Stimulated activated CD4-positive, alpha-beta T cell treated with anti-CD3 and anti-CD28 coated beads, Interleukin-12 subunit alpha, Interleukin-12 subunit beta, amount 100 ng/mL, for 24 hours (primary cell): ENCODE measurements around the gene TMEM52.
A peak's percentile ranks its signal among the peaks of the same experiment; 100 is the strongest.
"Not testable (repeated sequence)": the region's sequence is repeated elsewhere in the genome, so short reads cannot be mapped to it uniquely, and the experiment has no call there.

ENCODE experiments used
- DNase-seq, 2 experiments: peaks; one replicate each; pipeline ENCODE4 v3.0.0-alpha.2; 2020; ENCODE audit warnings: low read depth in 2 of 2

Gene TMEM52

DNA sequence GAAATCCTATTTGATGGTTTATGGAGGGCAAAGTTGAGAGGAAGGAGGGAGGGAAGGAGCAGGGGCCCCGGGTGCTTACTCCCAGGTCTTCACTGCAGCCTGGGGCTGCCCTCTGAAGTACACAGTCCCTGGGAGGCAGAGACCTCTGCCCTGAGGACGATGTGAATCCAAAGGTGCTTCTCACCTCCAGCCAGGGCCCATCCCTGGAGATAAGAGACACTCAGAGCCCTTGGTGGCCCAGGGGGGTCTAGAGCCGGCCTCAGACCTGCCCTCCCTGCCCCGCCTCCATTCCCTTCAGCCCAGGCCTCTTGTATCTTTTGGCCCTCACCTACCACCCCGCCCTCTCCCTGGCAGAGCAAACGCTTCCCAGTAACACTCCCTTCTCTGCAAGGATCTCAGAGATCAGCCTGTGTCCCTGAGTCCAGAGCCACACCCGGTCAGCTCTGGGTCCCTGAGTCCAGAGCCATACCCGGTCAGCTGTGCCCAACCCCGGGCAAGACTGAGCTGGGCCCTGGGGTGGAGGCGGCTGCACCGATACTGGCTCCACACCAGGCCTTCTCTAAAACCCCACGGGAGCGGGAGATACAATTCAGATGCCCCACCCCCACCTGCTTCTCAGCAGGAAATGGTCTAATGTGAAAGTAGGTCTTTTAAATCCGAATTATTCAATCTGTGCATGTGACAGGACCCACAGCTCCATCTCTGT, 24.6 kb downstream of the TMEM52 start:
- DNase-seq, result no peak

DNA sequence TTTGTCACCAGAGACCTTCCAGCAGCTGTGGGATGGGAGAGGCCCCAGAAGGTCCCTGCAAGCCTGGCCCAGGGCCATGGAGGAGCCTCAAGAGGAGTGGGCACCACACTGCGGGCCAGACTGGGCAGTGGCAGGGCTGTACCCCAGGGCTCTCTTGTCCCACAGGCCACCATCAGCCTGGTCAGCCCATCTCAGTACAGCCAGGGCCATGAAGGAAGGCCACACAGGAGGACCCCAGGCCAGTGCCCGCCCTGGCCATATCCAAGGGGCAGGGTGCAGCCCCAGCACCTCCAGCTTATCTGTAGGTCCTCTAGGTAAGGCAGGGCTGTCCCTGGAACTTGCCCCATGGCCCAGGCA, 25.1 kb downstream of the TMEM52 start:
- no peak for DNase-seq

DNA sequence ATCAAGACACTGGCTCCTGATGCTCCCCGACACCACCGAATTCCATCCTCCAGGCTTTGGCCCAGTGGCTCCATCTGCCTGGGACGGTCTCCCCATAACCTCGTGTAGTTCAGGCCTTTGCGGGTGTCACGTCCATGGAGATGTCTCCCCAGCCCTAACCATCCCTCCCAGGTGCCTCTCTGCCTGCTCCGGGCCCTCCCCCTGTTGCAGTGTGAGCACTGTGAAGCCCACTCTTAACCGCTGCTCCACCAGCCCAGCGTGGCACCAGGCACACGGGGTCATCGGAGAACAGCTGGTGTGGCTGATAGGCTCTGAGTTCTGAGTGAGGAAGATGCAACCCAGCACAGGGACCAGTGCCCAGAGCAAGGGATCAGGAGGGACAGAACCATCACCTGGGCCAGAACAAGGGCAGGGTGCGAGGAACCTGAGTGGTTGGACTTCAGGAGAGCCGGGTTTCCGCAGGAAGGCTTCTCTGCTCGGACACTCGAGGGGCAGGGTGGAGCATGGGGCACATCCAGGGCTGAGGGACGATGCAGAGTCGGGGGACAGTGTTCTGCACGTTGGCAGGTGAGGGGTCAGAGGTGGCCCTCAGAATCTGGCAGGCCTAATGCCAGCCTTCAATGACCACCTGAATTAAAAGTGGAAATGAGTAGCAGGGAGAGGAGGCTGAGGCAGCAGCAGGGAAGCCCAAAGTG, 25.6 kb downstream of the TMEM52 start:
- DNase-seq, result no peak

DNA sequence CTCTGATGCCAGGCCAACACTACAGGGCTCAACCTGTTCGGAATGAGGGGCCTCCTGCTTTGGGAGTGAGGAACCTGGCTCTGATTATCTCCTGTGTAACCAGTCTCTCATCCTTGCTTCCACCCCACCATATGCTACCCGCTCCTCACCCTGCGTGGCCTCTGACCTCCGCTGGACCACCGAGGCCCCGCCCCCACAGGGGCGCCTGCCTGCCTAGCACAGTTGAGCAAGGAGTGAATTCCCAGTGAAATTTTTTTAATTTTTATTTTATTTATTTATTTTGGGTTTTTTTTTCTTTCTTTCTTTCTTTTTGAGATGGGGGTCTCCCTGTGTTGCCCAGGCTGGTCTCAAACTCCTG, 26.3 kb downstream of the TMEM52 start:
- DNase-seq, result no peak

DNA sequence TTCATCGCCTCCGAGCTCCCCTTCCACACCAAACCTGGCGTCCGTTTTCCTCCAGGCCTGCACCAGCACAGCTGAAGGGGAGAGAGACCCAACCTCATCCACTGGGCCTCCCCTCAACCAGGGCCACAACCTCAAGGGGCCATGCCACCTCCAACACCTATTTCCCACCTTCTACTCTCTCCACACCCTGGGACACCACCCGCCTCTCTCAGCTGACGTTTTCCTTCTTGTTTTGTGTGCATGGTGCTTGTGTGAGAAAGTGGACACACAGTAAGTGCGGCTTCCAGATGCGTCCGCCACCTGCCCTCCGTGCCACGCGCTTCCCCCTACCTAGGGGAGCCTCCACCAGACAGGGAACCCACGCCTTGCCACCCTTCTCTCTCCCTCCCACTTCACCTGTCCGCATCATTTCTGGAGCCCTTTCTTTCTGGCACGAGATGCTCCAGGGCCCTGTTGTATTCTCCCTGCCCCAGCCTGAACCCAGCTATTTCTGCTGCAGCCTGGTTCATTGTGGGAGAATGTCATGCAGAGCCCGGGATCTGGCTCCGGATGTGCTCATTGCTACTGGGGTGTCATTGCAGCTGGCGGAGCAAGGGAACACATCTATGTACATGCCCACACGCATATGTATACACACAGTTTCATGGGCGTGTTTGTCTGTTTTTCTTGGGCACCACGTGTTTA, 26.9 kb downstream of the TMEM52 start:
- DNase-seq, result no peak

DNA sequence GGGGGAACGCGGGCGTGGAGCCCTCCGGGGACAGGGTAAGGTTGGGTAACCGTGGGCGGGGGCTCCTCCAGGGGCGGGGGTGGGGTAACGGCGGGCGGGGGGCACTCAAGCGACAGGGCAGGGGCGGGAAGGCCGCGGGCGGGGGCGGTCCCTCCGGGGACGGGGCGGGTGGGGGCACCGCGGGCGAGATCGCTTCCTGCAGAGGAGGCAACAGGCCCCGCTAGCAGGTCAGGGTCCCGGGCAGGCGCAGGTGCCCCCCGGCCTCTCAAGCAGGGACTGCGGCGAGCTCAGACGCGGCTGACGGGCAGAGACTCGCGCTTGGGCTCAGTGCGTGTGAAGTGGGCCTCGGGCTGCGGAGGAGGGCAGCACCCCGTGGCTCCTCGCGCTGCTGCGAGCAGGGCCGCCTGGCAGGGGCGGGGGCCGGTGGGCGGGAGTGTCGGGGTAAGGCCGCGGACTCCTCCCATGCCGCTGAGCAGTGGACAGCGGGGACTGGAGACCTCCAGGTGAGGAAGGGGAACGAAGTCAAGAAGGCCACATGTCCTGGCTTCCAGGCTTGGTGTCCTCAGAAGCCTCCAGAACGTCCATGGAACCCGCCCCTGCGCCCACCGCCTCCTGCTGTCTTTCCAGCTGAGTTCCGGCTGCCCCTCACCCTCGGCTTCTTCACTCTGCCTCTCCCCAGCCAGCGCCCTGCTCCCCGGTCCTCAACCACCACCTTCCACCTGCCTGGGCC, 27.6 kb downstream of the TMEM52 start:
- peak; percentile 53 to 63 for DNase-seq

DNA sequence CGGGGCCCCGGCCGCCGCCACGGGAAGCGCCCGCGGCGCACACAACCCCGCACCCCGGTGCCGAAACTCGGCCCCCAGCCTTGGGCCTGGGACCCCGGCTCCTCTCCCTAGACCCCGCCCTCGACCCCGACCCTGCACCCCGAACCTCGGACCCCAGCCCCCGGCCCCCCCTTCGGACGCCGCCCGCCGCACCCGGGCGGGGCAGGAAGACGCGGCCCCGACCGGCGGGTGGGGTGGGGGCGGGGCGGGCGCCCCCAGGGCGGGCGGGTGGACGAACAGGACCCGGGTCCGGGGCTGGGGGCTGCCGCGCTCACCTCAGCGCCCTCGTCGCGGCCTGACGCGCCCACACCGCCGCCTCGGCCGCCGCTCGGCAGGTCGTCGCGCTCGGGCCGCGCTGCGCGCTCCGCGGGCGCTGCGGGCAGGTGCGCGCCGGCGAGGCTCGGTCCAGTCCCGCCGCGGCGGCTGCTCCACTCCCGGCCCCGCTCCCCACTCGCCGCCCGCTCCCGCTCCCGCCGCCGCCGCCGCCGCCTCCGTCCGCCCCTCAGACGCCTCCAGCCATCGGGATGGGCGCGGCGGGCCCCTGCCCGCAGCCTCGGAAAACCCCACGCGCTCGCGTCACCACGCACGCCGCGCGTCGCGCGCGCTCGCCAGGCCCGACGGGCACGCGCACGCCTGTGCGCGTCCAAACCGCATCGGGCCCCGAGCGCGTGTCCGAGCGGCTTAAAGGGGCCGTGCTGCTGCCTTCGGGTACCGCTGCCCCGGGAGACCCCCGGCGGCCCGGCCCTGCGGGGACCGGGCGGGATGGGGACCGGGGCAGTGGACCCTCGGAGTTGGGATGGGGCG, 28.4 kb downstream of the TMEM52 start, which contains the start of gene GNB1:
Gene GNB1, minus strand, starts transcription at position 582 of the 843 bp plus-strand sequence. CDS start 65,634 bp downstream, outside the sequence.
- DNase-seq, result peak; percentile 78

DNA sequence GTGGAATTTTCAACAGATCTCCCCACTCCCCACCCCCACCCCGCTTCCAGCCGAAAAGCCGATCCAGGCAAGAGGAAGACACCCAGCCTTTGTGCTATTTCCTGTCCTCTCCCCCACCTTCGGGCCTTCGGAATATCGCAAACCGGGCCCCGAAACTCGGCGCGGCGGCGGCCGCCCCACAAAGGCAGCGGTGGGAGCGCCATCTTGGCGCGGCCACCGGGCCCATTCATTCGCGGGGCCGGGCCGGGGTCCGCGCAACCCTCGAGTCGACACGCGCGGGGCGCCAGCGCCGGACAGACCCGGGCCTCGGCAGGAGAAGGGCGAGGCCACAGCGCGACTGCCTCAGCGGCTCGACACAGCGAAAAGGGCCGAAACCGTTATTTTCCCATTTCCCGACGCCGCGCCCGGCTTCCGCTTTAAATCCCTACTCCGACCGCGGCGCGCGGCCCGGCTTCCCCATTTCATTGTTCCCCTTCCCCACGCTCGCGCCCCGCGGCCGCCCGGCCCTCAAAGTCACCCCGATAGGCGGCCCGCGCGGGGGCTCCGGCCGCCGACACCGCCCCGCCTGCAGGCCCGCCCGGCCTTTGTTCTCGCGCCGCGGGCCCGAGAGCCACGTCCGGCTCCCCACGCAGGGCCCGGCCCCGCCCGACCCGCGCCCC, 29.1 kb downstream of the TMEM52 start:
- DNase-seq, result peak in 1 of 2 experiments; percentile 46

DNA sequence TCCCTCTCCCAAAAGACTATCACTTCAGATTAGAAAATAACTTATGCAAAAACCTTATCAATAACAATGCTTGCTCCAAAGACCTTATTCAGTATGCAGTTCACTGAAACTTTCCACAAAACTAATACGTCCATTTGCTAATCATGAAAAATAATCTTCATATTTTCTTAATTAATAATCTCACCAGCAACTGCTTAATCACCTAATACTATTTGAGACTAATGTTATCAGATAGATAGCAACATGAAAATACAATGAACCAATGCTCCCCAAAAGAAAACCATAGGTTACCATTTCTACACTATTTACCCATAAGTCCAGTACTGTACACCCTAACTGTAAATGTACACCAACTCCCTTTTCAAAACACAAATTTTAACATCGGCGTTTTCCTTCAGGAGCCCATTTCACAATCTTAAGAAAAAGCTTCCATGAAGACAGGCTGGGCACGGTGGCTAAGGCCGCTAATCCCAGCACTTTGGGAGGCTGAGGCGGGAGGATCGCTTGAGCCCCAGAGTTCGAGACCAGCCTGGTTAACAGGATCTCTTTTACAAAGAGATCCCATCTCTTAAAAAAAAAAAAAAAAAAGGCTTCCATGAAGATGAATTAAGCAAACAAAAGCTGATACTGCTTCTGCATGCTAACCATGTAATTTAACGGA, 29.9 kb downstream of the TMEM52 start:
- no peak for DNase-seq

DNA sequence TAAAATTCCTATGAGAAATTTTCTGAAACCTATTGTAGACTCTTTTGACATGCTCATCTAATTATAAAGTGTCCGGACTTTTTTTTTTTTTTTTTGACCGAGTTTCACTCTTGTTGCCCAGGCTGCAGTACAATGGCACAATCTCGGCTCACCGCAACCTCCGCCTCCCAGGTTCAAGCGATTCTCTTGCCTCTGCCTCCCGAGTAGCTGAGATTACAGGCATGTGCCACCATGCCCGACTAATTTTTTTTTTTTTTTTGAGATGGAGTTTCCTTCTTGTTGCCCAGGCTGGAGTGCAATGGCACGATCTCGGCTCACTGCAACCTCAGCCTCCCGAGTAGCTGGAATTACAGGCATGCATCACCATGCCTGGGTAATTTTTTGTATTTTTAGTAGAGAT, 35.2 kb downstream of the TMEM52 start:
- DNase-seq, result not testable (repeated sequence)

DNA sequence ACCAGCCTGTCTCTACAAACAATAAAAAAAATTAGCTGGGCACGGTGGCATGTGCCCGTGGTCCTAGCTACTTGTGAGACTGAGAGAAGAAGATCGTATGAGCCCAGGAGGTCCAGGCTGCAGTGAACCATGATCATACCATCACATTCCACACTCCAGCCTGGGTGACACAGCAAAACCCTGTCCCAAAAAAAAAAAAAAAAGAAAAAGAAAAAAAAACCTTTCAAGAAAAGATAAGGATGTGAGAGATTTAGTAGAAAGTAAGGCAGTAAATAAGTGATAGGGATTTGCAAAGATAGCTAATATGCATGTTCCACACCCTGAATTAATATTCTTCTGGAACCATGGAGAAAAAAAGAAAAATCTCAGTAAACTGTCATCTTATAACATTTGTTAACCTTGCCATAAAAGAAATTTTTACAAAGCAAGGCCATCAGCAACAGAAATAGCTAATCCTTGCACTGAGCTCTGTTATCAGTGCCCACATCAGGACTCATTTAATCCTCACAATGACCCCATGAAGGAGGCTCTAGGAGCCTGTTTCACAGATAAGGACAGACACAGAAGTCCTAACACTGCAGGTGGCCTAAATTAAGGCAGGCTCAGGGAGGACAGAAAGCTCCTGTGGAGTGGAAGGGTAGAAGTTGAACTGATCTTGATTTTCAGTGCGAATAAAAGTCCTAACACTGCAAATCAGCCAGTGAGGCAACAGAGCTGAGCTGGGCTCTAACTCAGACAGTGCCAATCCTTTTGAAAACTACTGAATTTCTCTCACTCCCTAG, 35.8 kb downstream of the TMEM52 start:
- DNase-seq, result no peak

DNA sequence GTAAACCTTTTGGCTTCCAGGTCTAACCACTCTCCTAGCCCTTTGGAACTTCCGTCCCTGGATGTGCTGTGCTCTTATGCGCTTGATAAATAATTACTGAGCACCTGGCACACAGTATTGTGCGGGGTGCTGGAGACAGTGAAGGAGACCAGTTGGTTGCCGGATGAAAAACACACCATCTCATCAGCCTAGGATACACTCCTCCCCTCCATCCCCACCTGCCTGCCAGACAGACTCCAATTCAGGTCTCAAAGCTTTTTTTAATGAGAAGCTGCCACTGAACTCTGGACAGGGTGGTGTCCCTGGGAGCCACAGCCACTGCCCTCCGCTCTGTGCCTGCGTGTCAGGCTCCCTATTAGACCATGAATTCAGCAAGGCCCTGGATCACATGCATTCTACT, 37.4 kb downstream of the TMEM52 start:
- no peak for DNase-seq

DNA sequence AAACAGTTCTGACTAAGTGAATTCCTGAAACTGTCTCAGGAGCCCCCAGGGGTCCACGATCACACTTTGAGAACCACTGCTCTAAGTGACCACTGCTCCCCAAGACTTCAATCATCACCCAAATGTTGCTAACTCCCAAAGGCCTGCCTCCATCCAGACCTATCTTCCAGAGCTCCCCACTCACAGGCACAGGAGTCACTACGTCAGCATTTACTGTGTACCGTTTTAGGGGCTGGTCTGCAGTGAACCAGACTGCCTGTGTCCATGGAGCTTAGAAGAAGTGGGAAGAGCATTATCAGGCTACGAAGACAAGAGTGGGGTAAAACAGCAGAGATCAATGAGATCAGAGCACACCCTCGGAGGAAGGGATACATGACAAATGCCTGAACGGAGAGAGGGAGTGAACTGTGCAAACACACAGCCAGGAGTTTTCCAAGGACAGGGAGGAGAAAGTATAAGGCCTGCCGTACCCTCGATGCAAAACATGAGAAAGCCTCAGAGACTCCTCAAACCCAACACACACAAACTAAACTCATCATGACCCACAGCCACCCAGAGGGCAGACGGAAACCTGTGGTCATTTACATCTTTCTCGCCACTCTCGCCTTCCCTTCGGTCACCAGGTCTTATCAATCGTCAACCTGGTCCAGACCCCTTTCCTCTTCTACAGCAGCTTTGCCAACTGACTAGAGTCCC, 38.3 kb downstream of the TMEM52 start:
- DNase-seq, result no peak

DNA sequence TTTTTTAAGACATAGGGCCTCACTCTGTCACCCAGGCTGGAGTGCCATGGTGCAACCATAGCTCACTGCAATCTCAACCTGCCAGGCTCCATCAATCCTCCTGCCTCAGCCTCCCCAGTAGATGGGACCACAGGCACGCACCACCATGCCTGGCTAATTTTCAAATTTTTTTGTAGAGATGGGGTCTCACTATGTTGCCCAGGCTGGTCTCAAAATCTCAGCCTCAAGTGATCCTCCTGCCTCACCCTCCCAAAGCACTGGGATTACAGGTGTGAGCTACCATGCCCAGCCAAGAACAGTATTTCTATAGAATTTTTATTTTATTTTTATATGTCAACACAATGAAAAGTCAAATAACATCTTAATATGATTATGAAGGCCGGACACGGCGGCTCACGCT, 39.1 kb downstream of the TMEM52 start:
- DNase-seq, result no peak

DNA sequence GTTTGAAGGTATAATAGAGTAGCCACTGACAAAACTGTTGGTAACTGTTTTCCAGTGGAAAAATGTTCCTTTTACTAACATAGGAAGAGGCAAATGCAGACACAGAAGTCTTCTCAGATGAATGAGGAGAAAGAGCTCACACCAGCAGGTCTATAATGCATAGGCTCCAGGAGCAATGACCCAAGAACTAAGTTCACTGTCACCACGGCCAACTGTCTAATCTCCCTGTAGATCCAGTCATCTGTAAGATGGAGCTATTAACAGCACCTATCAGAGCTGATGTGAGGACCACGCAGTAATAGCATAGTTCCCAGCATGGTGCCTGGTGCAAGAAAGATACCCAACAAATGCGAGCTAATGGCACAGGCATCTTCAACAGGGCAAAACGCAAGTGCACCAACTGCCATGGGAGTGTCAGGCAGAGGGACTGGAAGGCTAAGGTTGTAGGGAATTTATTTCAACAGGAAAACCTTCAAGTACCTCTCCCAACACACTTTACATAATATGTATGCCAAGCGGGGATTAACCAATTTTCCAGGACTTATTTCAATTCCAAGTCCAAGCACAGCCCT, 41.1 kb downstream of the TMEM52 start:
- no peak for DNase-seq

DNA sequence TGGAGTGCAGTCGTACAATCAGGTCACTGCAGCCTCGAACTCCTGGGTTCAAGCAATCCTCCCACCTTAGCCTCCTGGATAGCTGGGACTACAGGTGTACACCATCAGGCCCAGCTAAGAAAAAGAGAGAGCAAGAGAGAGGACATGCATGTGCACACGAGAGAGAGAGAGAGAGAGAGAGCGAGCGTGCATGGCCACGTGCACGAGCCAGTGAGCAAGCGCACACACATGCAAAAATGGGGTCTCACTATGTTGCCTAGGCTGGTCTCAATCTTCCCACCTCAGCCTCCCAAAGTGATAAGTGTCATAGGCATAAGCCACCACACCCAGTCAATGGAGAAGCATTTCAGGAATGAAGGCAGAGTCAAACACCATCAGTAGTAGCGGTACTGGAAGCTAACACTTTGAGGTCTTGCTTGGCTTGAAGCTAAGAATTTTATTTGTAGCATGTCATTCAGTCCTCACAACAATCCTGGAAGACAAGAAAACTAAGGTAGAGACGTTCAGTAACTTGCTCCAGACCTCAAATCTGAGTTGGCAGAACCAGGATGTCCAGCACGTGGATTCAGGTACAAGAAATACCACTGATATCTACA, 42.6 kb downstream of the TMEM52 start:
- no peak for DNase-seq

DNA sequence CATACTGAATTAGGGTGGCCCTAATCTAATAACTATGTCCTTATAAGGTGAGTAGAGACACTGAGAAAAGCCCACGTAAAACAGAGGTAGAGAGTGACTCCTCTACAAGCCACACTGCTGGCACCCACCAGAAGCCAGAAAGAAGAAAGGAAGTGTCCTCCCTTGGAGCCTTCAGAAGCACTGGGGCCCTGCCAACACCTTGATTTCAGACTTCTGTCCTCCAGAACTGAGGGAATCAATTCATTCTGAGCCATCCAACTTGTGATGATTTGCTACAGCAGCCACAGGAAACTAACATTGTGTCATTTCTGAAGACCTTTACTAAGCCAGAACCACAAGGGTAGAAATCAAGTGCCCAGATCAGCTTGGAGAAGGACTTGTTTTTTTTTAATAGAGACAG, 43.1 kb downstream of the TMEM52 start:
- no peak for DNase-seq

DNA sequence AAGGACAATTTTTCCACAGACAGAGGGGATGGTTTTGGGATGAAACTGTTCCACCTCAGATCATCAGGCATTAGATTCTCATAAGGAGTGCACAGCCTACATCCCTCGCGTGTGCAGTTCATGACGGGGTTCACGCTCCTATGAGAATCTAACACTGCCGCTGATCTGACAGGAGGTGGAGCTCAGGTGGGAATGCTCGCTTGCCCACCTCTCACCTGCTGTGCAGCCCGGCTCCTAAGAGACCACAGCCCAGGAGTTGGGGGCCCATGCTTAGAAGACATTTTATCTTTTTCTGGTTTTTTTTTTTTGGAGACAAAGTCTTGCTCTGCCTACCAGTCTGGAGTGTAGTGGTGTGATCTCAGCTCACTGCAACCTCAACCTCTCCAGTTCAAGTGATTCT, 44.2 kb downstream of the TMEM52 start:
- DNase-seq, result no peak
